Tongue (tissue), 2 donors: ENCODE data around the gene CDC42EP3. TPM values are rescaled to one million over a fixed set of nuclear protein-coding genes. Genes with fewer than 3 reads are reported as not detected.

Source experiments
- DNase-seq: peaks from one replicate; pipeline ENCODE4 v3.0.0-alpha.2; 2015
- total RNA-seq: library from RNA; depleted of rRNA; stranded (reverse); fragments of >200 nt; gene quantifications from one replicate; pipeline ENCODE4 v1.2.3, GENCODE V29; 2014

CDC42EP3 gene
- total RNA-seq, 1 donor from 2014 or later: 20.7 TPM

DNA sequence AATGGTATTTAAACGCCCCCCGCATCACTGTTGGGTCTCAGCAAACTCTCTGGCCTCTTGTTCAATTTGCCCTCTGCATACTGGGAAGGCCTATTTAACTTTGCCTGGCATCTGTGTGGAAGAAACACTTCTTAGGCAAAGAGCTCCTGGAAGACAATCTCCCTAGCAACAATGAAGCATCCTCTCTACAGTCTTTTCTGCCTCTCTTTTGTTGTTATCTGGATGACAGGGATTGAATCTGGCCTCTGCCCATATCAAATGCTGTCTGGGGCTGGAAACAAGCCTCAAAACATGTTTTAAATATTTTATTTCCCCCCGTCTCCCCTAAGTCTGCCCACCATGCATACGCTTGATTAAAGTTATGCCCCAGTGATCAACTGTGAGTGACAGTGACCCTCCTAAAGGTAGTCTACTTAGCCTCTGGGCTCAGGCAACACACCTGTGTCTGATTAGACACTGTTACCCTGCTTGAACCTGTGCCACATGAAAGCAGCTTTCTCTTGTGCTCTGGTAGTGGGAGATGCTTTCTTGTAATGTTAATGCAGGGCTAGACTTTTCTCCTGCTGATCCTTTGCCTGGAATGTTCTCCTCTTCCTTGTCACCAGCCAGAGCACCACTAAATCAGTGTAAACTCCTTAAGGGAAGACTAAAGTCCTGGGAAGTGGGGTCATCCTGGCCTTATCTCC lies 34.9 kb downstream of the CDC42EP3 start:
- no peak for DNase-seq

DNA sequence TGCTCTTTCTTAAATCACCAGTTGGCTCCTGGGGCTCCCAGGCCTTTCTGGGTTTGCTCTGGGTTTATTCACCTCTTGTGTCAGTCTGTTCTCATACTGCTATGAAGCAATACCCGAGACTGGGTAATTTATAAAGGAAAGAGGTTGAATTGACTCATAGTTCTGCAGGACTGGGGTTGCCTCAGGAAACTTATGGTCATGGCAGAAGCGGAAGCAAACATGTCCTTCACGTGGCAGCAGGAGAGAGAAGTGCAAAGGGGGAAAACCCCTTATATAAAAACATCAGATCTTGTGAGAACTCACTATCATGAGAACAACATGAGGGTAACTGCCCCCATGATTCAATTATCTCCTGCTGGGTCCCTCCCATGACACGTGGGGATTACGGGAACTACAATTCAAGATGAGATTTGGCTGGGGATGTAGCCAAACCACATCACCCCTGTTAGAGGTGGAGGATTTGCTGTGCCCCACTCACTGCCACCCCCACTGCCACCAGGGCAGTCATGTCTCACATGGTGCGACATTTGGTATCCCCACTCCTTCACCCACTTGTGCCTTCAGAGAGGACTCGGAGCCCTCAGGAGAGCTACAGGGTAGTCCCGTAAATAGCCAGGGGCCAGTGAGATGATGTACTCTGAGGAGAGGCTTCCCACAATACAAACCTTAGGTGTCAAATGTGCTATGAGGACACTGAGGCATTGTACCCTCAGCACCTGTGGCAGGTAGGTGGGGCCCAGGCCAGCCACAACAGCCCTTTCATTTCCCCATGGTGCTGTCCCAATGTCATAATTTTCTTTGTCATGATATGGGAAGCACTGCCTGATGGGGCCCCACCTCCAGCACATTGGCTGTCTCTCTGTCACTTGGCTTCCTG lies 35.7 kb downstream of the CDC42EP3 start:
- no peak for DNase-seq

DNA sequence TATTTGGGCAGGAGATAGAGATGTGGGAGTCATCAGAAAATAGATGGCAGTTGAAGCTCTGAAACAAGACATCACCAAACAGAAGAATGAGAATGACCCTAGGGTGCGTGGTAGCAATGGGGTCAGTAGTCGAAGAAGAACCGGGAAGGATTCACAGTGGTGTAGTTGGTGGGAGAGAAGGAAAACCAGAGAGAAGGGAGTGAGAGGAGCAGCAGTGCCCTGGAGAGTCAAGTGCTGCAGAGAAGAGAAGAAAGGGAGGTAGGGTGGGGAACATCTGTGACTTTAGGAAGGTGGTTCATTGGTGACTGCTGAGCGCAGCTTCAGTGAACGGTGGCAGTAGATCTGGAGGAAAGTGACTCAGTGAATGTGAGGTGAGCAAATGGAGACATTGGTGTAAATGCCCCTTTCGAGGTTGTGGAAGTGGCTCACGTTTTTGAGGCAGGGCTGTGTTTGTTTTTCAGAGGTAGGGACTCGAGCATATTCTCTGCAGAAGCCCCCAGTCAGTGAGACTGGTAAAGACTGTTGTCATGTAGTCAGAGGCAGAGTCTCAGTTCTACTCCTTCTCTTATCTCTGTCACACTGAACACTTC lies 36.4 kb downstream of the CDC42EP3 start:
- DNase-seq: no peak

DNA sequence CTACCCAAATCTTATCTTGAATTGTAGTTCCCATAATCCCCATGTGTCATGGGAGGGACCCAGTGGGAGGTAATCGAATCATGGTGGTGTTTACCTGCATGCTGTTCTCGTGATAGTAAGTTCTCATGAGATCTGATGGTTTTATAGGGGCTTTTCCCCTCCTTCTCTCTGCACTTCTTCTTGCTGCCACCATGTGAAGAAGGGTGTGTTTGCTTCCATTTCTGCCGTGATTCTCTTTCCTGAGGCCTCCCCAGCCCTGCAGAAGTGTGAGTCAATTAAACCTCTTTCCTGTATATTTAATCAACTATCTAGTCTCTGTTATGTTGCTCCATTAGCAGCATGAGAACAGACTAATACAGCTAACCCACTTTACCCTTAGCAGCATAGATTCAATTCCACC lies 37.6 kb downstream of the CDC42EP3 start:
- no peak for DNase-seq

DNA sequence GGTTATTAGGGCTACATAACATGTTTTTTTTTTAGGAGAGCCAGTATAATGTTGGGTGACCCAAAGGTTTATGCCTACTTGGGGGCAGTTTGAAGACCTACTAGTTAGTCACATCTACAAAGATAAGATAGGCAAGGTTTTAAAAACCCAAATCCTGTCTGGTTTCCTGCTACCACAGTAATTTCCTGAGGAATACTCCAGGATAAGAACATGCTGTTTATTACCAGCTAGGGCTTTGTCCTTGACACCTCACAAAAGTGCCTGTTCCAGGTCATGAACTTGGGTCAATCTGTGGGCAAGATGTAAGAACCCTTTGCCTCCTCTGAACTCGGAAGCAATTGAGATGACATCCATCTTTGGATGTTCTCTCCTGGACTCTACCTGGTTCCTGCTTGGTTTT lies 38.2 kb downstream of the CDC42EP3 start:
- DNase-seq: no peak

DNA sequence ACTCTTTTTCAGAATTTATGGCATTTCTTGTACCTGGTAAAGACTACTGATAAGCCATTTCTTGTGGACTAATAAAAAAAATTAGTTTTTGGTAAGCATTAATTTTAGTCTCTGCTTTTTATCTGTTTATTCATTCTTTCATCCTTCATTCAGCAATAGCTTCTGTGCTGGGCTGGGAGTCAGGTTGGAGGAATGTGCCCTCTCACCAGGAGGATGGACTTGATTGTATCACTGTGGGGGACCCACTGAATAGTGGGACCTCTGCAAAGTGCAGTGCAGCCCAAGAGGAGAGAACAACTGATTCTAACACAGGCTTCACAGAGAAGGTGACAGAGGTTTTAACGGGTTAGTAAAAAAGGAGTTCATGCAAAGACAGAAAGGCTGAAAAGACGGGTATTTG lies 39.1 kb downstream of the CDC42EP3 start:
- no peak for DNase-seq

DNA sequence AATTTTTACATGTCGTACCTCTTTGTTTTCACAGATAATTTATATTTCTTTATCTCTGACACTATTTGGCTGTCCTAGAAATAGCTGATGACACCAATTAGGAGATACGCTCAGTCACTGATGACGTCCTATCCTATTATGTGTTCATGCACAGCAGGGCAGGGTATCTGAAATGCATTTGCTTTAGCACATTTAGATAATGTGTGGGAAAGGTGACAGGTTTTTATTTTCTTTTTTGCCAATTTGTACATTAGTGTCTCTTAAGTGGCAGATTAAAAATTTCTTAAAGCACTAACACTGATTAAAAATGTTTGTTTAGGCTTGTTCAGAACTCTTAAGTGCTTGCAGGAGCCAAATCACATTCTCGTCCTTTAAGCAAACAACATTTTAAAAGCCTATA lies 39.7 kb downstream of the CDC42EP3 start:
- no peak for DNase-seq

DNA sequence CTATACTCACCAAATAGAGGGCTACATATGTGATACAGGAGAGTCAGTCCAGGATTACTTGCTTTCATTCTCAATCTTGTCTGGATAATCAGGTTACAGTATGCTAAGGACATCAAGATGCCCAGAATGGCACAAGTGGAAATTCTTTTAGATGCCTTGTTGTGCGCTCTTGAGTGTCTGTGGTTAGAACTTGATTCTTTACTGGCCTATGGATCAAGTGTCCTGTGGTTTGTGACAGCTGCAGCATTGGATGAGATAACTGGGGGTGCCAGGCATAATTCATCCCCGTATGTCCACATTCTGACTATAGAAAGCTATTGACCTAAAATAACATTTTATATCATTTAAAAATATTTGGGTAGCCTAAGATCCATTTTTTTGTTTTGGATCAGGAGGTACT lies 40.1 kb downstream of the CDC42EP3 start:
- DNase-seq: peak; percentile 81

DNA sequence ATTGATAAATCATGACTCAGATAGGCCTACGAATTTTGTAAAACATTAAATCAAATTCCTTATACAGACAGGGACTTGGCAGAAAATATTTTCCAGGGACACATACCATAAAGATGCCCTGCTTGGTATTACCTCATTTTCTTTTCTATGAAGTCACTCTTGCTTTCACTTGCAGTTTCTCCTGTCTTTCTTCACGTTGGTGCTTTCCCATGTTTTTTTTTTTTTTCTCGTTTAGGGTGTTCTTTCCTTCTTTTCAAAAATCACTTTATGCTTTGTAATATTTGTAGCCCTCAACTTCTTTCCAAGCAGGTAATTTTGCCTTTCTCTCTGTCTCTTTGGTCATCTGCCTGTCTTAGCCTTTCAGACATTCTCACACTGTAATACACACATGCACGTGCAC lies 40.7 kb downstream of the CDC42EP3 start:
- no peak for DNase-seq

DNA sequence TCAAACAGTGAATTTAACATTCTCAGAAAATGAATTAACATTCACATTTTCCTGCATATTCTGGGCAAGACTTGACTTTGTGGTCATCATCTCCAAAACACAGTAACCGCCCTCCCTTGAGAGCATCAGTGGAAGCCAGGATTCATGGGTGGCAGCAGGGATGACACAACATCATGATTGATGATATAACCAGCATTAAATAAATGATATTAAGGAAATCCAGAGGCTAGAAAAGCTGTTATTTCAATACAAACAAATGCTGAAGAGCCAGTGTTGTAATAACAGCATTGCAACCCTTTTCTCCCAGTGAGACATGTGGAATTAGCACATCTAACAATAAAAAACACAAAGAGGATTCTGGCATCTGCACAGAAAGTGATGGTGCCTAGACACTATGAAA lies 41.1 kb downstream of the CDC42EP3 start:
- DNase-seq: no peak

DNA sequence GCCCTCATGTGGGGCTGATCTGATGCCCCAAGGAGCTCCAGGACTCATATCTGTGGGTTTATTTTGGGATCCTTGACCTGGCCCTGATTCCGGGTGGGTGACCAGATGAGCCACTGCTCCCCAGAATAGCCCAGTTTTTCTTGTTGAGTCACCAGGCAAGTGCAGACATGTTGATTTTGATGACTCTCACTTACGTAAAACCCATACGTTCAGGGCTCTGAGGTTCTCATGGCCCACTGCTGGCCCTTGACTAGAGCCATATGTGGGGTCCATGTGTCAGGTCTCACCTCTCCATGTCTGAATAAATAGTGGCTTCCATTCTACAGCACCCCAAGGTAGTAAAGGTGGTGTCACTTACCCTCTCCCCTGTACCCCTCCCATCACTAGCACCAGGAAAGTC lies 41.9 kb downstream of the CDC42EP3 start:
- DNase-seq: no peak

DNA sequence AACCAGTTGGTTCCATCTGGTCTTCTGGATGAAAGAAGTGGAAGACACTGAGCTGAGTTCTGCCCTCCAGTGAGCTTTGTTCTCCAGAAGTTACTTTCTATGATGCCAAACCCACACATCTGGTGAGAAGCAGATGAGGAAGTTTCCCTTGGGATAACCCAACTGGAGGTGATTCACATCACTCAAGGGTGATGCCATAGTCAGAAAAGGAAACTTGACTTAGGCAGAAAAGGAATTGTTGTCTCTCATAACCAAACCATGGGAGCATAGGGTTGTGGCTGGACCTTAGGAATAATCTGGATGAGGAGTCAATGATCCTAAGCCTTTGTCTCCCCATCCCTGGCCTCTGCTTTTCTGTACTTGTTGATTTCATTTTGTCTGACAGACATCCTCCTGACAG lies 43.7 kb downstream of the CDC42EP3 start:
- no peak for DNase-seq

DNA sequence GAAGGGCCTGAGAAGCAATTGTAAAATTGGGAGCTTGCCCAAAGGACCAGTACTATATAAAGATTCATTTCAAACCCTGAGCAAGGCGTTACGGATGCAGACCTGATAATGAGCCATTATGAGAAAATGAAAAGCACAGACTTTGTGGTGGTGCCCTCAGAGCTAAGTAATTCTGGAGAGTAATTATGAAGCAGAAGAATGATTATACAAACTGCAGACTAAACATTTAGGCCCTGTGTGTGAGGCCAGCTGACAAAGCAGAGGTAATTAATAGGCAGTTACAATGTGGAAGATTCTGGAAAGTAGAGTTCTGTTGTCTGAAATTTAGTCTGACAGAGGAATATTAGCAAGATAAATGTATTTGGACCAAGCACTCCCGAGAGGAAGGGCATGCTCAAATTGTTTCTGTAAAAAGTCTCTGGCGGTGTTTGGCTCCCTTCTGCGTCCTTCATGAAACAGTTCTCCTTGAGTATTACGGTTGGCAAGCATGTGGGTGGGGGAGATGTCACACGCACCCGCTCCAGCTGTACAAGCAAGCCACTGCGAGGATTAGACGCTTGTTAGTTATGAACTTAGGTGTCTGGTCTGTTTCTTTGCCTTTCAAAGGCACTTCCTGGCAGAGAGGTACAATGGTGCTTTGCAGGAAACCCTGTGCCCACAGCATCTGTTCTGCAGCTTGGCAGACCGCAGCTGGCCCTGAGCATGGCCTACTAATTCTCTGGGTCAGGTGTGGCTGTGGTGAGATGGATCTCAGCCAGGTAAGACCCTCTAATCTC lies 45.5 kb downstream of the CDC42EP3 start:
- DNase-seq: peak; percentile 68

DNA sequence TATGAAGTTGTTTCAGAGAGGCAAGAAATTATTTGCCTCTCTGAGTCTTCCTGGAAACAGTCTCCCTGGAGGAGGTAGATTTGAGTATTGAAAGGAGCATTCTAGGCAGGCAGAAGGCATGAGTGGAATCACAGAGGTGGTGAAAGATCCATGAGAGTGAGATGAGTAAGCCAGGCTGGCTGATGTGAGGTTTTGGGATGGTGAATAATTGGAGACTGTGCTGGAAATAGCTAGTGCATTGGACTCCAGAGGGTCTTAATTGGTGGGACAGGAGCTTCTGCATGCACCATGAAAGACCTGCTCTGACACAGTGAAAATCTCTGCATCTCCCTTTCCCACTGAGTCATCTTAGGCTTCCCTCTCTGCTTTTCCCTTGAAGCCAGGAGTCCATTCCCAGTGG lies 46.3 kb downstream of the CDC42EP3 start:
- DNase-seq: no peak

DNA sequence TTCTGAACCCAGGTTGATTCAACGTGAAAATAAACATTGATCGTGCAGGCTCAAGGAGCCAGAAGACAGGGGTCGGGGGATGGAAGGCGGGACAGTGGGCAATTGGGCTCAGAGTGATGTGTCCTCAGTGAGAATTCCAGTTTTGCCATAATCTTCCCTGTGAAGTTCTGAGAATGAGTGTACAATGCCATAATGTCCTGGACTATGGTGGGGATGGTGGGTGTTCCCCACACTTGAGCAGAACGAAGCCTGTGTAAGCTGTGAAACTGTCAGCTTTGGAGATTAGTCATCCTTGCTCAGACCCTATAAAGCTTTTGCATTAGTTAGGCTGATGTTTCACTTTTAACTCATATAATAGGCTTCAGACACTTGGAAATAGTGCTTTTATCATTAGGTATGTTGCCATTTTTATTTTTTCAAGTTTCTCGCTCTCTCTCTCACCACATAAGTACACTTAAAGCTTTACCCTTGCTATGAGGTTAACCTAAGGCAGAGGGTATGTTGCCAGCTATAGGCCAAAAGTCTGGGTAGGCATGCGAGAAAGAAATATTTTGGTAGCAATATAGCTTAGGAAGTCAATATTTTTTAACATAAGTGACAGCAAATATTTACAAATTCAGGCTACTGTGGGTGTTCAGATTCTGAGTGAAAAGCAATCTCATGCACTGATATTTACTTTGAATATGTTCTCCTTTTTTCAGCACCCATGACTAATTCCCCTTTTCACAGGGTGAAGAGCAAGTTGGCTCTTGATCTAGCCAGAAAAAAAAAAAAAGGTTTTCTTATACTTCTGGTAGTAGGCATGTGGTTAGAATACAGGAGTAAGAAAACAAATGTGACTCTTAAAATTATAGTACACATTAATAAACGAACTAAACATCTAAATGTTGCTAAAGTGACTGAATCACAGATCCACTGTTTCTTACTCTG lies 47.2 kb downstream of the CDC42EP3 start:
- DNase-seq: no peak

DNA sequence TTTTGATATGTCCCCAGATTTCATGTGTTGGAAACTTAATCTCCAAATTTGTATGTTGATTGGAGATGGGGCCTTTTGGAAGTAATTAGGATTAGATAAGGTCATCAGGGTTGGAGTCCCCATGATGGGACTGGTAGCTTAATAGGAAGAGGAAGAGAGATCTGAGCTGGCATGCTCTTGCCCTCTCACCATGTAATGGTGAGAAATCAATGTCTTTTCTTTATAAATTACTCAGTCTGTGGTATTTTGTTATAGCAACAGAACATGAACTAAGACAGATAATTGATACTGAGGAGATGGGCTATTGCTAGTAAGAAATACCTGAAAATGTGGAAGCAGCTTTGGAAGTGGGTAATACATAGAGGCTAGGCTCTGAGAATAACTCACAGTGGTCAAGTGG lies 48.0 kb downstream of the CDC42EP3 start:
- no peak for DNase-seq

DNA sequence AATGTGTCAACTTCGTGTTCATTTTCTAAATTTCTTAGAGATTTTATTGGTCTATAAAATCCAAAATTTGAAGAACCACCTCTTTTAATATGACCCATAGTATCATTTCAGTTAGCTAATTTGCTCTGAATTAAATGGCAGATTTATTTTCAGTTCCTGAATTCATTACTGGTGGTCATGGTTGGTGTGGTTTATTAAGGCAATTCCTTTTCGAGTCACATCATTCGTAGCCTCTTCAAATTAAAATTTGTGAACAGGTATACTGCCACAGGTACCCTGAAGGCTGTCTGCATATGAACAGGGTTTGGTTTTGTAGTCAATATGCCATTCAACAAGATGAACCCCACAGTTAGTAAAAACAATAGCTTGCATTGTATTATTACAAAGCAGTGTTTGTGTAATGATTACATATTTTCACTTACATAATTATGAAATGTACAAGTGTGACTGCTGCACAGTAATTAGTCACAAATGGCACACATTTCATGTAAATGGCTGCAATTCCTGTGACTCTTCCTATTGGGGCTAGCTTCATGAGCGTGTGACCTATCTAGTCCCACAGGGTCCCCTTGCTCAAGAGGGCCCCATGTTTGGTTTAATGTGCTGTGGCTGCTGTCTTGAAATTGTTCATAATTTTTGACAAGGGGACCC lies 48.9 kb downstream of the CDC42EP3 start:
- DNase-seq: no peak

DNA sequence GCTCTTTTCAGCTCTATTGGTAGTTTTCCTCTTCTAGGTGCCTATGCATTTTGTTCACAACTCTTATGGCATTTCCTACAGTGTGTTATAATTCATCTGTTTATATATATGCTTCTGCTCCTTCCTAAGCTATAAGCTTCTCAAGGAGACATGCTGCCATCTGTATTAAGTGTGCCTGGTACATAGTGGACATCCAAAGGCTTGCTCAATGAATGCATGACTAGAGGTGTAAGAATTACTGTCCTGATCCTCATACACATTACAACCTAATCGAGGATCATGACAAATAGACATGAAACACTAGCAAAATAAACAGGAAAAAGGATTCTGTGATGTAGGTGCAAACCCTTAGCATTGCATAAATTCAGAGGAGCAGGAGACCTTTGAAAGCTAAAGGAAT lies 50.2 kb downstream of the CDC42EP3 start:
- no peak for DNase-seq

DNA sequence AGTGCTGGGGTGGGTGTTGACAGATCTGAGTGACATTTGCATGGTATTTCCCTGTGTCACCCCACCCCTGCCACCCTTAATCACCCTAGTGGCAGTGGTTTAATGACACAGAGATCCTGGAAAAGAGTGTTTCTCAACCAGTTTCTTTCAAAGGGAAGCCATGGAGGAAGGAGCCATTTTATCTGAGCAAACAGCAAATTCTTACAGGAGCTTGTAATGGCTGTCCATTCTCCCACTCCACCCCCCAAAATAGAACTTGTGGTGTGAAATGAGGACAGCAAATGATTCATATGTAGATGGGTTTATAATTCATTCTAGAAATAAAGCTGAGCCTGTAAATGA lies 51.5 kb downstream of the CDC42EP3 start:
- no peak for DNase-seq

DNA sequence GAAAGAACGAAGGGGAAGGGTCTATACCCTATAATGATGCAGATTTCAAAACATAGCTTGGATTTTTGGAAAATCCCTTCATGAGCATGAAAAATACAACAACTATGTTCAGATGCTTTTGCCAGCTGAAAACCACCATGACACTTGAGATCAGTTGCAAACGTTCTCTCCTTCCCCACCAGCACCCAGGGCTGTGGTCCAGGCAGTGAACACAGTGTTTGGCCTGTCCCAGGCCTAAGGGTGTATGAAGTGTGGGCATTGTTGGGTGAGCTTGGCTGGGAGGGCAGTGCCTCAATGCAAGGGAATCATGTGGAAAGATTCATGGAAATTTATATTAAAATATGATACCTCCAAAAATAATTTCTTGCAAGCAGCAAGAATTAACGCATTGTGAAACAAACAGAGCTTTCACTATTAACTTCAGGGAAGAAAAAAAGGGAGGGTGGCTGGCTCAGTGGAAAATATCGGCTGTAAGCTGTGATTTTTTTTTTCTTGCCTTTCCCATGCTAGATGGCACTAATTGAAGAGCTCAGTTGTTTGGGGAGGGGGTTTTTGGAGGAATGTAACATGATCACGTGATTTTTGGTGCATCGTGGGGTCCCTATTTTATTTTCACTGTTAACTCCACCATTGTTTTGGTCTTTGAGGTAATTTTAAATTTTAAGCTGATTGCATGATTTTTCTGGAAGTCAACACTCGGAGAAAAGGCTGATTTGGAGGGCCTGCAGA lies 52.0 kb downstream of the CDC42EP3 start:
- peak; percentile 85 for DNase-seq
